Fibroblast of pulmonary artery (primary cell): ENCODE data around the gene NEU4.
"Not testable (repeated sequence)": the region's sequence is repeated elsewhere in the genome, so short reads cannot be mapped to it uniquely, and the experiment has no call there.

Source experiments
- DNase-seq: peaks from one replicate; pipeline ENCODE4 v3.0.0-alpha.2; 2010; ENCODE audit warnings: low read depth
- H3K4me3 ChIP-seq: replicated peaks from 2 replicates; pipeline ENCODE4 v1.5.1; 2011; ENCODE audit warnings: low read depth, mild to moderate bottlenecking, control low read depth, low read length, moderate library complexity
- TF ChIP-seq, protein P1 (sequence below): IDR thresholded peaks from 2 replicates; pipeline ENCODE4 v1.5.1; 2011; ENCODE audit warnings: mild to moderate bottlenecking, control low read depth, low read length, inconsistent platforms; ENCODE audit errors: missing control alignments

Gene NEU4

DNA sequence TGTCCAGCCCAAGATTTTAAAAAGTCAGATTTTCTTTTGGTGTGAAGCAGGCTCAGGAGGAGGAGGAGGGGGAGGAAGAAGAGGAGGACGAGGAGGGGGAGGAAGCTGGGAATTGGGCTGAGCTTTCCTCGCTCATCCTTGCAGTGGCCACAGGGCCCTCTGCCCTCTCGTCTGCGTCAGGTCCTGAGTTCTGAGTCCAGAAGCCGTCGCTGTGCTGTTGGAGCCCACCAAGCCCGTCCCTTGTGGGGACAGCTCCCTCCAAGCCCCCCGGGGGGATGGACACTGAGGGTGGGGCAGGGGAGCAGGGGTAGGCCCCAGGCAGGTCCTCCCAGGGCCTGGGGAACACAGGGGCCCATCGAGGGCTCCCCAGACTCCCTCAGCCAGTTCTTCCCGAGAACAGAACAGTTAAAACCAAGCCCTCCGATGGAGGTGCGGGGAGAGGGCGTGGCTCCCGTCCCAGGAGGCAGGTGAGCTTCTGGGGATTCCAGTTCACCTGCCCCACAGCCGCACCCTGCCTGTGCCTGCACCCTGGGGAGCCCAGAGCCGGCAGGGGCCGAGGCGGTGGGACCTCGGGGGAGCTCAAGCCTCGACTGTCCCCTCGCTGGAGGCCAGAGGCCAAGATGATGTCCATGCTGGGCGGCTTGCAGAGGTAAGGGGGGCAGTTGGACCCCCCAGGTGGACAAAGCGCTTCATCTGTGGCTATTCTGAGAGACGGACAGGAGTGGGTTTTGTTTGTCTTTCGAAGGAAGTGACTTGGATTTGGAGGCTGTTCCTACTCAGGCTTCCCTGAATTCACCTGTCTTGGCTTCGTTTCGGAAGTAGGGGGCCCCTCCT lies 32.4 kb upstream of the NEU4 start, which contains the start of gene GAL3ST2:
Gene GAL3ST2 (plus strand): TSS at position 487 of the 834 bp plus-strand sequence. CDS start 134 bp downstream, at position 621.
- DNase-seq = no peak

DNA sequence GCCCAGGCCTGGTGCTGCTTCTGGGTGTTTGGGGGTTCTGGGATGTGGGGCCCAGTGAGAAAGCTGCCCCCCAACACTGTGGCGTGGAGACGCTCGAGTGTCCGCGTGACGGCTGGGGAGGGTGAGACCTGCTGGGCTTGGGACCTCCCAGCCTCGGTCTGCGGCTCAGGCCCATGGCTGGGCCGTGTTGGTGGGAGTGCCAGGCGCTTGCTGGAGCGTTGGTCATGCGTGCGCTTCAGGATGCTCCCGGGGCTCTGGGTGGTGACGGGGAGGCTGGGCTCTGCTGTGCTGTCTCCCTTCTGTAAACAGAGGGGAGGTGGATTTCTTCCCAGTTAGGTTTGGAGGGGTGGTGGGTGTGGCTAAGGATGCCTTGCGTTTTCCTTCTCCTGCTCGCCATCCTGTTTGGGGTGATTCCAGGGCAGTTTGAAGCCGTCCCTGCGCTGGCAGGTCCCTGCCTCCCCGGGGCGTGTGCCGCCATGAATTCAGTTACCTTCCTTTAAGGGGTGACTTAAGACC lies 31.8 kb upstream of the NEU4 start:
- DNase-seq = no peak
- no peak overlapping the region for H3K4me3 ChIP-seq
- TF ChIP-seq, protein P1, sequence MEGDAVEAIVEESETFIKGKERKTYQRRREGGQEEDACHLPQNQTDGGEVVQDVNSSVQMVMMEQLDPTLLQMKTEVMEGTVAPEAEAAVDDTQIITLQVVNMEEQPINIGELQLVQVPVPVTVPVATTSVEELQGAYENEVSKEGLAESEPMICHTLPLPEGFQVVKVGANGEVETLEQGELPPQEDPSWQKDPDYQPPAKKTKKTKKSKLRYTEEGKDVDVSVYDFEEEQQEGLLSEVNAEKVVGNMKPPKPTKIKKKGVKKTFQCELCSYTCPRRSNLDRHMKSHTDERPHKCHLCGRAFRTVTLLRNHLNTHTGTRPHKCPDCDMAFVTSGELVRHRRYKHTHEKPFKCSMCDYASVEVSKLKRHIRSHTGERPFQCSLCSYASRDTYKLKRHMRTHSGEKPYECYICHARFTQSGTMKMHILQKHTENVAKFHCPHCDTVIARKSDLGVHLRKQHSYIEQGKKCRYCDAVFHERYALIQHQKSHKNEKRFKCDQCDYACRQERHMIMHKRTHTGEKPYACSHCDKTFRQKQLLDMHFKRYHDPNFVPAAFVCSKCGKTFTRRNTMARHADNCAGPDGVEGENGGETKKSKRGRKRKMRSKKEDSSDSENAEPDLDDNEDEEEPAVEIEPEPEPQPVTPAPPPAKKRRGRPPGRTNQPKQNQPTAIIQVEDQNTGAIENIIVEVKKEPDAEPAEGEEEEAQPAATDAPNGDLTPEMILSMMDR = no peak

More for the DNA sequence above, 32.4 kb upstream of the NEU4 start, which contains the start of gene GAL3ST2:
- TF ChIP-seq, protein P1 = no peak
- no peak within 1 kb of the TSS for H3K4me3 ChIP-seq

DNA sequence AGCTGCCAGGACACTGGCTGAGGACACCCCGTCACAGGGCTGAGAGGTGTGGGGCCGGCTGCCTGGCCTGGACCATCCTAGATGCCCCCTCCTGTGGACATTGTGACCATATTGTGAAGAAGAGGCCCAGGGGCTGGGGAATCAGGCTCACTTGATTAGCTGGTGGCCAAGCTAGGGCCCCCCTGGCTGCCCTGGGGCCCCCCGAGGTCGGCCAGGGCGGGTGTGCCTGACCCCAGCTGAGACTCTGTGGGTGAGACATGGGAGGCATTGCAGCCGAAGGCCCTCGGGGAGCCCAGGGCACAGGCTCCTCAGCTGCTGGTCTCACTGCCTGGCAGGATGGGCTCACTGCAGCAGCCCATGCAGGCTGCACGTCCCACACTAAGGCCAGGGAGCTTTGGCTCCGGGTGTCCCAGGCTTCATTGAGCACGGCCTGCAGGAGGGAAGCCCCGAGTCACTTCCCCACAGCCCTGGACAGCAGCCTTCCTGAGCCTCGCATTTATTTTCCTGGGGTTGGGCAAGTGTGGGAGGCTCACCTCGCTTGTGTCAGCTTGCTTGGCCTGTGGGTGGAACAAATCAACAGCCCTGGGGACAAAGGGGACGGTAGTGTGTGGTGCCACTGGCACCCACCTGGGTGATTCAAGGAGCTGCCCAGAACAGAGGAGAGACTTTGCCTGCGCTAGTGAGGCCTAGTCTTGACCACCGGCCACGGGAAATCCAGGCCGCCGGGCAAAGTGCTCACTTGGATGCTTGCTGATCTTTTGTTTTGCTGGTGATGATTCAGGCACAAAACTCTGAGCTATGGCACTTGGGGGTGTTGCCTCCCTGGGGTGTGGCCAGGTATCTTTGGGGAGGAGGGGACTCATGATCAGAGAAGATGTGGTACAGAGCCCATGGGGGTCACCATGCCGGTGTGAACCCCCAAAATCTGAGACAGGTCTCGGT lies 31.0 kb upstream of the NEU4 start:
- DNase-seq = no peak
- H3K4me3 ChIP-seq = no peak overlapping the region
- TF ChIP-seq, protein P1 = no peak

DNA sequence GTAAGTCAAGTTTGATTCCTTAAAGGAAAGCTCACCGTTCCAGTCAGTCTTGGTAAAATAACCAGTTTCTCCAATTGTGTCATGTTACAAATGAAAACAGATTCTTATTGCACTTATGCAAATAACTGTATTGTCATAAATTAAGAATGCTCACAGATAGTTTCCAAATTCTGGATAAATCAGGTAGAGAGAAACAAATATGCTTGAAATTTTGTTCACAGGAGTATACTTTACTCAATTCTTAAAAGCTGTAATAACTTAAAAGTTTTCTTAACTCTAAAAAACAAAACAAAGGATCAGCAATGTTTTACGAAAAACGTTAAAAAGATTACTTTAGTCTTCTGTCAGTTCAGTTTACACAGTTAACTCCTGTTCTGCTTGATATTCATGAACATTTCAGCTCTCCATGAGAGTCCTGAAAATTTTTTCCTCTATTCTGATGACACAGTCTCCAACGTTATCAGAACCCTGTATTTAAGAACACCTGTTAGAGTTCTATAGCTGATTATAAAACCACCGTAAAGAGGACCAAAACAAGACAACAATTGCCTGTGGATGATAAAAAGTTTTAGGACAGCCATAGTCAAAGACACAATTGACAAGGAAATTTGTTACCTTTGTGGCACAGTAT lies 27.9 kb upstream of the NEU4 start:
- DNase-seq = no peak
- TF ChIP-seq, protein P1 = no peak
- no peak overlapping the region for H3K4me3 ChIP-seq

DNA sequence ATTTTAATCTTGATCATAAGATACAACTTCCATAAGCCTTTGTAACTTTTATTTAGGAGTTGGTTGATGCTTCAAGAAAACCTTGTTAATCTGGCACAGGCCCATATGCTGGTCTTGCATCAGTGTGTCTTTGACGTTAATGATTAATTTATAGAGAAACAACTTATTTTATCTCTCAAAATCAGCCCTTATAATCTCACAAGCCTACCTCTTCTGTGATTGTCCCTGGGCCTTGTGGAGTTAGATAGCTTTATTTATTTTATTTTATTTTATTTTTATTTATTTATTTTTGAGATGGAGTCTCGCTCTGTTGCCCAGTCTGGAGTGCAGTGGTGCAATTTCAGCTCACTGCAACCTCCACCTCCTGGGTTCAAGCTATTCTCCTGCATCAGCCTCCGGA lies 26.9 kb upstream of the NEU4 start:
- not testable (repeated sequence) for H3K4me3 ChIP-seq, DNase-seq

DNA sequence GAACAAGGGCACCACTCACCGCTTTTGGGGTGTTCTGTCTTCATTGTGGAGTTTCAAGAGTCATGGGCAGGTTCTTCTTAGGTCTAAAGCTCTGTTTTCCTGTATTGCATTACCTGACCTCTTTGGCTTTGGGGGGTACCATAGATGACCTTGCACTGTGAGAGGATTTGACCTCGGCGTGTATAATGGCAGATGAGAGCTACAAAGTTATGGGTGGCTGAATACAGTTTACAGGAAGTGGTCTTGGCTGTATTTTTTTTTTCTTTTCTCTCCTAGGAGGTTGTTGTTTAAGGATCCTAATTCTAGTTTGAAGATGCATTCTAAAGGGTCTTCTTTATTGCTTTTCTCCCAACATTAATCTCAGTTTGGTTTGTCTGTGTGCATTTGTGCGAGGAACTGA lies 20.9 kb upstream of the NEU4 start:
- no peak for DNase-seq
- TF ChIP-seq, protein P1 = no peak
- H3K4me3 ChIP-seq = no peak overlapping the region
